IPS DF 6.9 (cell line): ENCODE measurements around the gene BMF.

Experiments used
- DNase-seq: peaks from one replicate; pipeline ENCODE4 v3.0.0-alpha.2; 2013; ENCODE audit warnings: low read depth, low spot score
- H3K27ac ChIP-seq: one replicate; pipeline ENCODE4 v1.5.1; 2013; ENCODE audit warnings: low read length, control low read depth
- H3K27me3 ChIP-seq: 2 replicates; pipeline ENCODE4 v1.6.1; 2013; ENCODE audit warnings: mild to moderate bottlenecking, low read length; ENCODE audit not compliant: control insufficient read depth, insufficient read depth
- H3K36me3 ChIP-seq: 2 replicates; pipeline ENCODE4 v1.6.1; 2013; ENCODE audit warnings: low read length; ENCODE audit not compliant: control insufficient read depth, insufficient read depth
- H3K4me1 ChIP-seq: 2 replicates; pipeline ENCODE4 v1.6.1; 2013; ENCODE audit warnings: low read length; ENCODE audit not compliant: control insufficient read depth, insufficient read depth
- H3K4me3 ChIP-seq: 2 replicates; pipeline ENCODE4 v1.5.1; 2013; ENCODE audit warnings: mild to moderate bottlenecking, low read length
- H3K9me3 ChIP-seq: 2 replicates; pipeline ENCODE4 v1.6.1; 2013; ENCODE audit warnings: low read length, inconsistent platforms; ENCODE audit not compliant: control insufficient read depth, insufficient read depth
- WGBS: extraction: QIAGEN DNeasy Blood & Tissue Kit; methylation state at CpG from one replicate; pipeline ENCODE4 v1.1.7; 2013; ENCODE audit warnings: mixed read lengths, missing lambda C conversion rate; ENCODE audit not compliant: insufficient read length, insufficient coverage; 5-methylcytosine and 5-hydroxymethylcytosine counted together

BMF gene

GRCh38 chr15:40052604-40053003 lies 56.1 kb downstream of the BMF start:
- no CpG with 5 or more reads among the region's 6 CpGs for WGBS
- Histone ChIP-seq H3K9me3 (no peaks in the 10 kb centered on the region), H3K27me3 (no peaks in the 10 kb centered on the region), H3K27ac (no peak overlapping the region), H3K36me3 (no peaks in the 10 kb centered on the region), H3K4me3 (no peak overlapping the region), H3K4me1 (peaks cover 4% of the 10 kb centered on the region; the same call in 1 of the 2 replicates)
- DNase-seq: no peak

- no peak overlapping the region for H3K4me3 ChIP-seq
- no CpG with 5 or more reads among the region's 11 CpGs for WGBS
- no peaks in the 10 kb centered on the region for H3K27me3 ChIP-seq
- H3K36me3 ChIP-seq: no peaks in the 10 kb centered on the region; the same call in 1 of the 2 replicates
- no peak overlapping the region for H3K27ac ChIP-seq
- DNase-seq: no peak
- peaks cover 6% of the 10 kb centered on the region; the same call in 1 of the 2 replicates for H3K4me1 ChIP-seq
- no peaks in the 10 kb centered on the region for H3K9me3 ChIP-seq
Measured at GRCh38 chr15:40051616-40052415, 56.9 kb downstream of the BMF start.

GRCh38 chr15:40050788-40051470 lies 57.8 kb downstream of the BMF start:
- no peak overlapping the region for H3K4me3 ChIP-seq
- H3K4me1 ChIP-seq: peaks cover 6% of the 10 kb centered on the region; the same call in 1 of the 2 replicates
- no peaks in the 10 kb centered on the region for H3K9me3 ChIP-seq
- no peaks in the 10 kb centered on the region; the same call in 1 of the 2 replicates for H3K36me3 ChIP-seq
- no peaks in the 10 kb centered on the region for H3K27me3 ChIP-seq
- no peak for DNase-seq
- no peak overlapping the region for H3K27ac ChIP-seq
- 100% methylated on average over 2 of the region's 12 CpGs for WGBS

- Histone ChIP-seq H3K9me3 (no peaks in the 10 kb centered on the region), H3K4me3 (no peak overlapping the region), H3K27me3 (no peaks in the 10 kb centered on the region), H3K36me3 (no peaks in the 10 kb centered on the region; the same call in 1 of the 2 replicates), H3K27ac (no peak overlapping the region), H3K4me1 (peaks cover 6% of the 10 kb centered on the region; the same call in 1 of the 2 replicates)
- DNase-seq: no peak
- WGBS: no CpG with 5 or more reads among the region's 3 CpGs
Measured at GRCh38 chr15:40048926-40049475, 59.7 kb downstream of the BMF start.

- H3K4me3 ChIP-seq: no peak overlapping the region
- no peaks in the 10 kb centered on the region; the same call in 1 of the 2 replicates for H3K36me3 ChIP-seq
- no peaks in the 10 kb centered on the region for H3K9me3 ChIP-seq
- H3K27me3 ChIP-seq: no peaks in the 10 kb centered on the region
- no peak overlapping the region for H3K27ac ChIP-seq
- DNase-seq: no peak
- WGBS: no CpG with 5 or more reads among the region's 10 CpGs
- peaks cover 6% of the 10 kb centered on the region; the same call in 1 of the 2 replicates for H3K4me1 ChIP-seq
Measured at GRCh38 chr15:40048211-40048792, 60.4 kb downstream of the BMF start.

- H3K27ac ChIP-seq: no peak overlapping the region
- no peaks in the 10 kb centered on the region; the same call in 1 of the 2 replicates for H3K36me3 ChIP-seq
- no peak overlapping the region for H3K4me3 ChIP-seq
- no peaks in the 10 kb centered on the region for H3K9me3 ChIP-seq
- no peaks in the 10 kb centered on the region for H3K27me3 ChIP-seq
- WGBS: no CpG with 5 or more reads among the region's 15 CpGs
- no peak for DNase-seq
- peaks cover 6% of the 10 kb centered on the region; the same call in 1 of the 2 replicates for H3K4me1 ChIP-seq
Measured at GRCh38 chr15:40047415-40048210, 61.1 kb downstream of the BMF start.

- Histone ChIP-seq H3K27me3 (no peaks in the 10 kb centered on the region), H3K9me3 (no peaks in the 10 kb centered on the region), H3K36me3 (no peaks in the 10 kb centered on the region; the same call in 1 of the 2 replicates), H3K4me1 (peaks cover 6% of the 10 kb centered on the region; the same call in 1 of the 2 replicates), H3K4me3 (no peak overlapping the region), H3K27ac (no peak overlapping the region)
- whole genome bisulfite sequencing: no CpG with 5 or more reads among the region's 5 CpGs
- no peak for DNase-seq
Measured at GRCh38 chr15:40046721-40047414, 61.8 kb downstream of the BMF start.

GRCh38 chr15:40045572-40046217 lies 63.0 kb downstream of the BMF start:
- Histone ChIP-seq H3K27ac (no peak overlapping the region), H3K9me3 (no peaks in the 10 kb centered on the region), H3K27me3 (no peaks in the 10 kb centered on the region), H3K36me3 (no peaks in the 10 kb centered on the region; the same call in 1 of the 2 replicates), H3K4me3 (no peak overlapping the region), H3K4me1 (peaks cover 4% of the 10 kb centered on the region; the same call in 1 of the 2 replicates)
- WGBS: no CpG with 5 or more reads among the region's 6 CpGs
- DNase-seq: no peak
